NT2/D1 (cell line): Measurements from ENCODE around the gene OSBPL2.

Source experiments
- SUZ12 ChIP-seq: IDR thresholded peaks from 2 replicates; pipeline ENCODE4 v1.6.1; 2011; ENCODE audit not compliant: insufficient read length, insufficient read depth; ENCODE audit errors: extremely low read depth
- YY1 ChIP-seq: IDR thresholded peaks from 2 replicates; pipeline ENCODE4 v1.6.1; 2011; ENCODE audit not compliant: insufficient read length, insufficient read depth

GRCh38 chr20:62205618-62206387, 32.5 kb upstream of the OSBPL2 start:
- TF ChIP-seq YY1 (no peak), SUZ12 (no peak)
